NCI-H2081 treated with DMSO at 0.1 percent for 48 hours (cell line): ENCODE results near the gene MRPS23.

Source experiments
- DNase-seq: peaks from one replicate; lab custom pipeline; 2025; lab: John Stamatoyannopoulos, UW

The MRPS23 gene

GRCh38 chr17:57879437-57880085 lies 29.7 kb upstream of the MRPS23 start:
- DNase-seq = no peak

GRCh38 chr17:57877803-57878377 lies 28.0 kb upstream of the MRPS23 start:
- no peak for DNase-seq

- no peak for DNase-seq
These were observed 27.0 kb upstream of the MRPS23 start for GRCh38 chr17:57876866-57877237.

GRCh38 chr17:57876023-57876865 lies 26.4 kb upstream of the MRPS23 start:
- no peak for DNase-seq

- DNase-seq = no peak
These were observed 25.6 kb upstream of the MRPS23 start for GRCh38 chr17:57875290-57876022.

- no peak for DNase-seq
These were observed 24.8 kb upstream of the MRPS23 start for GRCh38 chr17:57874434-57875289.

- no peak for DNase-seq
These were observed 24.2 kb upstream of the MRPS23 start for GRCh38 chr17:57874058-57874419.

- no peak for DNase-seq
These were observed 23.6 kb upstream of the MRPS23 start for GRCh38 chr17:57873261-57874057.

- no peak for DNase-seq
These were observed 22.7 kb upstream of the MRPS23 start for GRCh38 chr17:57872536-57872935.

- no peak for DNase-seq
These were observed 22.0 kb upstream of the MRPS23 start for GRCh38 chr17:57871863-57872262.

GRCh38 chr17:57871155-57871554 lies 21.3 kb upstream of the MRPS23 start:
- DNase-seq = no peak

- DNase-seq = no peak
These were observed 20.4 kb upstream of the MRPS23 start for GRCh38 chr17:57870283-57870635.

GRCh38 chr17:57869617-57870282 lies 19.9 kb upstream of the MRPS23 start:
- no peak for DNase-seq

GRCh38 chr17:57868910-57869616 lies 19.2 kb upstream of the MRPS23 start:
- DNase-seq = no peak

GRCh38 chr17:57868007-57868909 lies 18.4 kb upstream of the MRPS23 start:
- no peak for DNase-seq

- DNase-seq = no peak
These were observed 17.3 kb upstream of the MRPS23 start for GRCh38 chr17:57867126-57867525.

- no peak for DNase-seq
These were observed 16.9 kb upstream of the MRPS23 start for GRCh38 chr17:57866723-57867122.

GRCh38 chr17:57866319-57866718 lies 16.5 kb upstream of the MRPS23 start:
- no peak for DNase-seq

GRCh38 chr17:57864273-57864672 lies 14.4 kb upstream of the MRPS23 start:
- DNase-seq = no peak
